ENCODE results near the gene RALGPS1.

DNA sequence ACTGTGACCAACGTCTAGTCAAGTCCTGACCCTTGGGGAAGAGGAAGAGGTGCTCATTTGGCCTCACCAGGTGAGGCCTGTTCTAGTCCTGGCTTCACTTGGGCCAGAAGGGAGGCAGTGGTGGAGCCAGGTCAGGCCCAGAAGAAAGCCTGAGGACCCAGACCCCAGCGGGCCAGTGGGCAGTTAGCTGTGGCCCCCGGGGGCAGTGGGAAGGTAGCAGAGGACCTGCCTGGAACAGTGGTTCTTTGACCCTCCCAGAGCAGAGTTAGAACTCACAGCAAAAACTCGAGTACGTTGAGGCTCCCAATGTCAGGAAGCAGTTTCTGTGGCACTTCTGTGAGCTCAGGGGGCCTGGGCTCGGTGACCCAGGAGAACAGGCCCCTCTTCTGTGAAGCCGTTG, 284.0 kb downstream of the RALGPS1 start:
- TF ChIP-seq FOXA1 (IDR thresholded peaks at IDR 0.05) (no peak), SP1 (IDR thresholded peaks at IDR 0.05) (no peak), FOXM1 (IDR thresholded peaks at IDR 0.05; ENCODE audit: borderline replicate concordance) (no peak), PKNOX1 (IDR thresholded peaks at IDR 0.05) (no peak), TARDBP (IDR thresholded peaks at IDR 0.05) (no peak), NFRKB (IDR thresholded peaks at IDR 0.05) (no peak), ZNF384 (IDR thresholded peaks at IDR 0.05) (no peak), SUZ12 (IDR thresholded peaks at IDR 0.05) (no peak), ELF4 (IDR thresholded peaks at IDR 0.05) (no peak), ARNT (IDR thresholded peaks at IDR 0.05) (no peak), FOXK2 (IDR thresholded peaks at IDR 0.05) (no peak), LEF1 (IDR thresholded peaks at IDR 0.05; ENCODE audit: borderline replicate concordance) (no peak), HDGF (IDR thresholded peaks at IDR 0.05; ENCODE audit: borderline replicate concordance) (no peak)

Data from HEK293T (cell line).